H1 (cell line): ENCODE results near the gene RAP1A. TPM values are rescaled to one million over a fixed set of nuclear protein-coding genes. Genes with fewer than 3 reads are reported as not detected.

ENCODE experiments used
- CTCF ChIA-PET: fragments of 300-600 bp; sonication (Branson Sonifier 250); formaldehyde crosslinking; loops from one replicate; lab custom pipeline; 2021; ENCODE audit not compliant: partially characterized antibody; lab: Charles Lee
- POLR2A ChIA-PET: fragments of 300-600 bp; sonication (Branson Sonifier 250); formaldehyde crosslinking; loops from one replicate; lab custom pipeline; 2021; ENCODE audit warnings: inconsistent platforms; ENCODE audit not compliant: partially characterized antibody; lab: Charles Lee
- DNase-seq, 2 experiments: peaks; one replicate each; pipeline versions ENCODE4 v3.0.0 to v3.0.0-alpha.2; 2010 to 2022; ENCODE audit warnings: low spot score in 2 of 2, low read depth in 1 of 2, mixed read lengths in 1 of 2
- FAIRE-seq: peaks from 2 replicates; lab custom pipeline; 2011; peaks lifted over from hg19 to GRCh38; lab: Jason Lieb, UNC
- H2AFZ ChIP-seq: 2 replicates; pipeline ENCODE4 v1.8.1; 2012; ENCODE audit warnings: low read length, inconsistent platforms
- H2AK5ac ChIP-seq: 2 replicates; pipeline ENCODE4 v1.6.1; 2013; ENCODE audit warnings: low read depth, low read length
- H2BK120ac ChIP-seq: replicated peaks from 2 replicates; pipeline ENCODE3; 2013; ENCODE audit warnings: low read depth, low read length, inconsistent platforms
- H2BK12ac ChIP-seq: 2 replicates; pipeline ENCODE4 v1.6.1; 2013; ENCODE audit warnings: low read depth, low read length
- H2BK15ac ChIP-seq: 2 replicates; pipeline ENCODE4 v1.6.1; 2013; ENCODE audit warnings: low read length
- H2BK20ac ChIP-seq: 2 replicates; pipeline ENCODE4 v1.6.1; 2013; ENCODE audit warnings: low read length
- H2BK5ac ChIP-seq: 2 replicates; pipeline ENCODE4 v1.6.1; 2013; ENCODE audit warnings: low read depth, low read length
- H3K14ac ChIP-seq: 2 replicates; pipeline ENCODE4 v1.6.1; 2013; ENCODE audit warnings: inconsistent platforms; ENCODE audit not compliant: insufficient read length
- H3K18ac ChIP-seq: 2 replicates; pipeline ENCODE4 v1.6.1; 2013; ENCODE audit warnings: low read length; ENCODE audit errors: extremely low read depth
- H3K23ac ChIP-seq: 2 replicates; pipeline ENCODE4 v1.6.1; 2013; ENCODE audit warnings: inconsistent platforms; ENCODE audit not compliant: insufficient read length
- H3K23me2 ChIP-seq: 2 replicates; pipeline ENCODE4 v1.6.1; 2013; ENCODE audit warnings: low read depth, low read length
- H3K27ac ChIP-seq: 2 replicates; pipeline ENCODE4 v1.6.1; 2011; ENCODE audit warnings: low read depth, low read length, inconsistent platforms
- H3K27me3 ChIP-seq, 4 experiments: replicated peaks in 1 of 4; 1 replicate in 1 of 4; 2 replicates in 3 of 4; pipeline versions ENCODE4 v1.6.1 to v1.8.1; 2011 to 2013; ENCODE audit warnings: low read length in 3 of 4, mild to moderate bottlenecking in 3 of 4, inconsistent platforms in 2 of 4, mixed read lengths in 2 of 4, moderate library complexity in 1 of 4; ENCODE audit not compliant: control insufficient read depth in 3 of 4, insufficient read depth in 3 of 4; ENCODE audit errors: extremely low read depth in 1 of 4
- H3K36me3 ChIP-seq, 4 experiments: 2 replicates each; pipeline versions ENCODE4 v1.6.1 to v1.8.1; 2011 to 2013; ENCODE audit warnings: mild to moderate bottlenecking in 4 of 4, low read length in 3 of 4, moderate library complexity in 2 of 4, control low read depth in 1 of 4, inconsistent platforms in 1 of 4; ENCODE audit not compliant: insufficient read depth in 4 of 4, control insufficient read depth in 2 of 4
- H3K4ac ChIP-seq: replicated peaks from 2 replicates; pipeline ENCODE3; 2013; ENCODE audit warnings: low read length, low read depth, mixed read lengths, inconsistent platforms; ENCODE audit not compliant: insufficient read length
- H3K4me1 ChIP-seq, 4 experiments: replicated peaks in 1 of 4; 1 replicate in 1 of 4; 2 replicates in 3 of 4; pipeline versions ENCODE4 v1.6.1 to v1.8.1; 2011 to 2013; ENCODE audit warnings: low read length in 3 of 4, inconsistent platforms in 2 of 4, mixed read lengths in 1 of 4; ENCODE audit not compliant: insufficient read depth in 4 of 4, control insufficient read depth in 3 of 4
- H3K4me2 ChIP-seq, 2 experiments: 2 replicates each; pipeline versions ENCODE4 v1.6.1 to v1.8.1; 2011 to 2013; ENCODE audit warnings: low read depth in 2 of 2, low read length in 2 of 2, control low read depth in 1 of 2, inconsistent platforms in 1 of 2, mild to moderate bottlenecking in 1 of 2; ENCODE audit not compliant: insufficient read depth in 1 of 2
- H3K4me3 ChIP-seq, 4 experiments: fragments of 200-600, 300-600 bp in 1 of 4; sonication (generic), shearing (Covaris generic), sonication (Bioruptor Twin) in 1 of 4; 2 replicates each; pipeline versions ENCODE4 v1.5.1 to v1.8.1; 2011 to 2016; ENCODE audit warnings: low read length in 4 of 4, low read depth in 3 of 4, control low read depth in 2 of 4, inconsistent platforms in 2 of 4, mild to moderate bottlenecking in 2 of 4, mixed read lengths in 1 of 4, moderate library complexity in 1 of 4; ENCODE audit not compliant: insufficient read depth in 2 of 4; ENCODE audit errors: extremely low read depth in 1 of 4
- H3K56ac ChIP-seq: replicated peaks from 2 replicates; pipeline ENCODE3; 2013; ENCODE audit warnings: low read depth, mild to moderate bottlenecking, mixed read lengths, low read length, inconsistent platforms; ENCODE audit not compliant: insufficient read length
- H3K79me1 ChIP-seq: 2 replicates; pipeline ENCODE4 v1.6.1; 2013; ENCODE audit warnings: low read depth, low read length, control low read depth
- H3K79me2 ChIP-seq, 2 experiments: 2 replicates each; pipeline versions ENCODE4 v1.6.1 to v1.8.1; 2012 to 2013; ENCODE audit warnings: low read length in 2 of 2, mild to moderate bottlenecking in 2 of 2, inconsistent platforms in 1 of 2; ENCODE audit not compliant: insufficient read depth in 2 of 2, control insufficient read depth in 1 of 2
- H3K9ac ChIP-seq, 4 experiments: replicated peaks in 1 of 4; 1 replicate in 1 of 4; 2 replicates in 3 of 4; pipeline versions ENCODE4 v1.6.1 to v1.8.1; 2011 to 2013; ENCODE audit warnings: low read depth in 3 of 4, low read length in 3 of 4, control low read depth in 2 of 4, mild to moderate bottlenecking in 2 of 4, moderate library complexity in 2 of 4, inconsistent platforms in 1 of 4; ENCODE audit errors: extremely low read depth in 1 of 4
- H3K9me3 ChIP-seq, 2 experiments: 2 replicates each; pipeline versions ENCODE4 v1.6.1 to v1.8.1; 2012 to 2013; ENCODE audit warnings: mild to moderate bottlenecking in 2 of 2, moderate library complexity in 2 of 2, control low read depth in 1 of 2, inconsistent platforms in 1 of 2, low read depth in 1 of 2, low read length in 1 of 2, mixed read lengths in 1 of 2; ENCODE audit not compliant: insufficient read depth in 2 of 2
- H4K20me1 ChIP-seq, 2 experiments: replicated peaks in 1 of 2; 2 replicates each; pipeline versions ENCODE3 to v1.8.1; 2011 to 2013; ENCODE audit warnings: inconsistent platforms in 2 of 2, low read length in 2 of 2, mild to moderate bottlenecking in 1 of 2; ENCODE audit not compliant: insufficient read depth in 2 of 2, control insufficient read depth in 1 of 2
- H4K5ac ChIP-seq: 2 replicates; pipeline ENCODE4 v1.6.1; 2013; ENCODE audit warnings: low read length, low read depth, mixed read lengths, inconsistent platforms; ENCODE audit not compliant: insufficient read length
- H4K8ac ChIP-seq: 2 replicates; pipeline ENCODE4 v1.8.0; 2013; ENCODE audit warnings: mild to moderate bottlenecking, moderate library complexity, low read length, inconsistent platforms; ENCODE audit not compliant: insufficient read depth; ENCODE audit errors: extremely low read depth
- H4K91ac ChIP-seq: replicated peaks from 2 replicates; pipeline ENCODE3; 2013; ENCODE audit warnings: low read length, mixed read lengths, inconsistent platforms; ENCODE audit not compliant: insufficient read length
- BCL11A ChIP-seq, 2 experiments: IDR thresholded peaks; one replicate each; pipeline ENCODE4 v1.6.1; 2011; ENCODE audit warnings: low read depth in 2 of 2, low read length in 2 of 2, mild to moderate bottlenecking in 2 of 2
- HDAC6 ChIP-seq: IDR thresholded peaks from one replicate; pipeline ENCODE4 v1.7.1; 2012; ENCODE audit warnings: low read depth, mild to moderate bottlenecking, inconsistent platforms, low read length, moderate library complexity
- JUN ChIP-seq: IDR thresholded peaks from 2 replicates; pipeline ENCODE4 v1.6.1; 2011; ENCODE audit warnings: low read depth, mild to moderate bottlenecking, improper control_type of control experiment, low read length
- KDM1A ChIP-seq: fragments of 200-600, 300-600 bp; sonication (generic); IDR thresholded peaks from 2 replicates; pipeline ENCODE4 v1.7.1; 2016; ENCODE audit warnings: mild to moderate bottlenecking, low read length, borderline replicate concordance
- KDM5A ChIP-seq: fragments of 200-600 bp; IDR thresholded peaks from 2 replicates; pipeline ENCODE4 v1.7.1; 2012; ENCODE audit warnings: mild to moderate bottlenecking, low read length, inconsistent platforms, mixed read lengths
- NANOG ChIP-seq: IDR thresholded peaks from 2 replicates; pipeline ENCODE4 v1.6.1; 2011; ENCODE audit warnings: low read length, low read depth, mild to moderate bottlenecking, inconsistent platforms; ENCODE audit not compliant: insufficient read depth, poor library complexity, severe bottlenecking
- PHF8 ChIP-seq: fragments of 200-600 bp; sonication (generic); conservative IDR thresholded peaks from 2 replicates; pipeline ENCODE4 v1.7.1; 2012; ENCODE audit warnings: low read depth, mild to moderate bottlenecking, inconsistent platforms, low read length, moderate library complexity
- RBBP5 ChIP-seq: IDR thresholded peaks from 2 replicates; pipeline ENCODE4 v1.7.1; 2012; ENCODE audit warnings: low read depth, mild to moderate bottlenecking, inconsistent platforms, low read length, moderate library complexity, borderline replicate concordance
- RXRA ChIP-seq: IDR thresholded peaks from 2 replicates; pipeline ENCODE4 v1.6.1; 2011; ENCODE audit warnings: low read depth, mild to moderate bottlenecking, low read length, moderate library complexity; ENCODE audit not compliant: insufficient read depth
- SAP30 ChIP-seq: fragments of 300-600 bp; sonication (generic); IDR thresholded peaks from 2 replicates; pipeline ENCODE4 v1.7.1; 2012; ENCODE audit warnings: low read length, moderate library complexity, mild to moderate bottlenecking, inconsistent platforms; ENCODE audit not compliant: insufficient read depth, insufficient replicate concordance
- SIN3A ChIP-seq, 2 experiments: IDR thresholded peaks in 1 of 2; conservative IDR thresholded peaks in 1 of 2; 2 replicates each; pipeline ENCODE4 v1.6.1; 2011 to 2012; ENCODE audit warnings: low read length in 2 of 2, improper control_type of control experiment in 1 of 2, low read depth in 1 of 2, mild to moderate bottlenecking in 1 of 2
- SP4 ChIP-seq: IDR thresholded peaks from 2 replicates; pipeline ENCODE4 v1.6.1; 2012; ENCODE audit warnings: low read length, inconsistent platforms
- SRF ChIP-seq: IDR thresholded peaks from 2 replicates; pipeline ENCODE4 v1.6.1; 2011; ENCODE audit warnings: mild to moderate bottlenecking, low read depth, low read length, moderate library complexity
- ZNF274 ChIP-seq: IDR thresholded peaks from 2 replicates; pipeline ENCODE4 v1.7.0; 2012; ENCODE audit warnings: low read length, borderline replicate concordance; ENCODE audit errors: extremely low read depth
- WGBS, 2 experiments: shearing (Covaris generic) in 1 of 2; methylation state at CpG; one replicate each; pipeline versions ENCODE4 v1.1.6 to v1.1.7; 2013 to 2015; ENCODE audit warnings: low lambda C conversion rate in 2 of 2, mixed read lengths in 2 of 2, inconsistent platforms in 1 of 2, low coverage in 1 of 2, missing lambda C conversion rate in 1 of 2; ENCODE audit not compliant: insufficient replicate concordance in 2 of 2, insufficient coverage in 1 of 2, insufficient read length in 1 of 2; ENCODE audit errors: extremely low coverage in 1 of 2, missing lambda C conversion rate in 1 of 2; 5-methylcytosine and 5-hydroxymethylcytosine counted together
- polyA plus RNA-seq, 7 experiments: library from polyadenylated mRNA; depleted of rRNA in 3 of 7; stranded (reverse) in 5 of 7; unstranded in 2 of 7; fragments of >200 nt in 5 of 7; fragments of 200-250 nt in 2 of 7; gene quantifications; 1 replicate in 5 of 7; 2 replicates in 1 of 7; 4 replicates in 1 of 7; pipeline versions ENCODE4 v1.2.1 to v1.2.3, GENCODE V29; 2011 to 2013; ENCODE audit warnings: missing spikeins in 2 of 7, mixed read lengths in 2 of 7
- total RNA-seq: library from RNA; stranded (reverse); fragmentation: NEBNext Ultra II Directional; extraction: Animal tissue kit (Norgen Biotek cat#: 25700); gene quantifications from 2 replicates; pipeline ENCODE4 v1.2.1, GENCODE V29; 2021

RAP1A gene
- total and polyA plus RNA-seq, 2 of the 8 experiments (the other 6 are each of a cell fraction or from before 2014, with no cell fraction given), result 10.9 to 35.8 TPM

DNA sequence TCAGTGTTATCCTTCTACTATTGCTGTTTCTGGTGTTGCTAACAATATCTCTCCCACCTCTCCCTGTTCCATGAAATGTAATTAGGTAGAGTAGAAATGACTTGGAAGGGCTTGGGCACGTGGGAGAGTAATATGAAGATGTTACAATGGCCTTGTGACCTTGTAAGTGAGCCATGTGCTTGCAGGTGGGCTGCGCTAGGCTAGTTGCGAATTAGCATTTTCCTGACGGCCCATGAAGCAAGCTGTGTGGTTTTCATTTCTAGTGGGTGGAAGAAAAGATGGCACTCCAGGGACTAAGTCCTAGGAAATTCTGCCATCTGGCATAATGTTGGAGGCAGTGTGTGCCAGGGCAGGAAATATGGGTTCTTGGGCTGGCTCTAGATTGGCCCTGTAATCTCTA lies 128.4 kb downstream of the RAP1A start:
- Histone ChIP-seq H4K20me1 (no peaks in the 10 kb centered on the region), H3K9me3 (no peaks in the 10 kb centered on the region), H2AK5ac (no peak overlapping the region), H4K8ac (no peak overlapping the region), H3K14ac (no peak overlapping the region), H3K27ac (no peak overlapping the region), H3K36me3 (no peaks in the 10 kb centered on the region), H3K9ac (no peak overlapping the region), H2BK15ac (no peak overlapping the region), H3K4ac (no peak overlapping the region)
- DNase-seq (no peak), FAIRE-seq (no peak)
- TF ChIP-seq NANOG (no peak), RXRA (no peak), SIN3A (conservative IDR thresholded peaks at IDR 0.05 in 1 of 2, IDR thresholded peaks at IDR 0.05 in 1 of 2; ENCODE audit: low read depth in 1 of 2, low read length in 2 of 2) (no peak), SAP30 (no peak), KDM5A (no peak), ZNF274 (no peak), SP4 (no peak), HDAC6 (no peak), KDM1A (no peak), RBBP5 (no peak), JUN (no peak), PHF8 (no peak), BCL11A (IDR thresholded peaks at IDR 0.05; ENCODE audit: low read depth in 2 of 2, low read length in 2 of 2) (no peak), SRF (no peak)
- TF ChIP-seq, all 59 proteins: peak for 0
- no peak overlapping the region for H2BK12ac ChIP-seq
- no peaks in the 10 kb centered on the region for H3K23me2 ChIP-seq
- no peaks in the 10 kb centered on the region for H3K79me1 ChIP-seq
- H3K4me1 ChIP-seq, result peaks cover 0 to 3% (median 0%) of the 10 kb centered on the region in 4 experiments; a peak in 4 of 7 replicates
- no peak overlapping the region for H2BK20ac ChIP-seq
- H3K56ac ChIP-seq, result no peak overlapping the region
- no peak overlapping the region for H2AFZ ChIP-seq
- no peak overlapping the region for H4K5ac ChIP-seq
- no peak overlapping the region for H2BK120ac ChIP-seq
- no peaks in the 10 kb centered on the region; a peak in 1 of 7 replicates for H3K27me3 ChIP-seq
- no peak overlapping the region for H3K23ac ChIP-seq
- ChIA-PET CTCF (interaction anchor here (0.6 to 42.0 kb wide), 16 partner anchors 3 to 492 kb away, joined by 3 to 1070 read pairs (median 5); partner anchors contain the start of genes DDX20 and INKA2), POLR2A (interaction anchor here (1.3 to 2.2 kb wide), 4 partner anchors 8 to 33 kb away, joined by 3 to 8 read pairs (median 5); partner anchors contain the start of gene DDX20)
- 83% methylated on average over 4 of the region's 4 CpGs; no CpG with 5 or more reads in 1 of the 2 experiments for WGBS, 2 experiments
- no peak overlapping the region for H4K91ac ChIP-seq
- H3K4me3 ChIP-seq, result no peak overlapping the region
- no peak overlapping the region for H2BK5ac ChIP-seq
- no peak overlapping the region for H3K18ac ChIP-seq
- no peak overlapping the region for H3K4me2 ChIP-seq
- no peaks in the 10 kb centered on the region for H3K79me2 ChIP-seq
